Stomach (tissue), 9 donors: Measurements from ENCODE around the gene GALM. TPM values are rescaled to one million over a fixed set of nuclear protein-coding genes. Genes with fewer than 3 reads are reported as not detected.

Source experiments
- DNase-seq, 2 donors: peaks; one replicate each; pipeline versions ENCODE4 v3.0.0 to v3.0.0-alpha.2; 2013 to 2019
- H3K27ac ChIP-seq, 5 donors: fragments of 200-600 bp in 4 of 5; sonication (generic) in 4 of 5; one replicate each; pipeline ENCODE4 v1.5.1; 2013 to 2019; ENCODE audit warnings: mild to moderate bottlenecking in 1 of 5, moderate library complexity in 1 of 5
- H3K27me3 ChIP-seq, 3 donors: fragments of 200-600 bp; sonication (generic); one replicate each; pipeline ENCODE4 v1.5.1; 2017 to 2019; ENCODE audit warnings: mixed run types in 1 of 3
- H3K36me3 ChIP-seq, 4 donors: fragments of 200-600 bp; sonication (generic); 1 replicate in 3 of 4; 2 replicates in 1 of 4; pipeline ENCODE4 v1.5.1; 2016 to 2019
- H3K4me1 ChIP-seq, 4 donors: fragments of 200-600 bp; sonication (generic); one replicate each; pipeline ENCODE4 v1.5.1; 2016 to 2019
- H3K4me3 ChIP-seq, 4 donors: fragments of 200-600 bp; sonication (generic) in 3 of 4; one replicate each; pipeline ENCODE4 v1.5.1; 2016 to 2019; ENCODE audit warnings: mild to moderate bottlenecking in 1 of 4
- H3K9me3 ChIP-seq, 4 donors: fragments of 200-600 bp; sonication (generic); one replicate each; pipeline ENCODE4 v1.5.1; 2016 to 2019
- CTCF ChIP-seq, 7 experiments: fragments of 450-650 bp in 4 of 7; fragments of 200-600 bp in 3 of 7; sonication (generic) in 3 of 7; IDR thresholded peaks; one replicate each; pipeline ENCODE4 v1.5.1; 2016 to 2019; ENCODE audit warnings: antibody characterized with exemption in 7 of 7, control low read depth in 2 of 7, mild to moderate bottlenecking in 1 of 7
- EP300 ChIP-seq: sonication (generic); formaldehyde crosslinking; IDR thresholded peaks from one replicate; pipeline ENCODE4 v1.6.1; 2017; ENCODE audit warnings: antibody characterized with exemption
- POLR2A ChIP-seq, 4 donors: fragments of 450-650 bp; IDR thresholded peaks; one replicate each; pipeline ENCODE4 v1.6.1; 2016; ENCODE audit warnings: antibody characterized with exemption in 4 of 4, control low read depth in 2 of 4, mild to moderate bottlenecking in 1 of 4, moderate library complexity in 1 of 4
- POLR2AphosphoS5 ChIP-seq, 3 donors: sonication (generic); formaldehyde crosslinking; IDR thresholded peaks; one replicate each; pipeline ENCODE4 v1.6.1; 2016; ENCODE audit warnings: antibody characterized with exemption in 3 of 3
- WGBS, 5 donors: extraction: QIAGEN DNeasy Blood & Tissue Kit in 3 of 5; methylation state at CpG; one replicate each; pipeline versions ENCODE4 v1.1.5 to v1.1.7; 2013 to 2018; 5-methylcytosine and 5-hydroxymethylcytosine counted together
- intact Hi-C: fragments of 100-400 bp; cut with DNase I; formaldehyde crosslinking; loops from one replicate; pipeline ENCODE4 v1.15.1; 2023; ENCODE audit warnings: low total_unique reads
- polyA plus RNA-seq, 3 donors: library from polyadenylated mRNA; stranded (reverse); fragments of 200-250 nt; gene quantifications; one replicate each; pipeline ENCODE4 v1.2.3, GENCODE V29; 2013
- total RNA-seq, 5 donors: library from RNA; depleted of rRNA; stranded (reverse); fragments of >200 nt; gene quantifications; one replicate each; pipeline versions ENCODE4 v1.1.0 to v1.2.3, GENCODE V29; 2014 to 2016
- donor health status: healthy with polysubstance abuse.
- donor health status: Bipolar disorder and iron deficiency.
- donor health status: healthy.

GALM gene
- total and polyA plus RNA-seq, 8 donors: 2.2 to 17.8 (median 9.3) TPM; not detected in 1

GRCh38 chr2:38763728-38764127 lies 97.8 kb downstream of the GALM start:
- intact Hi-C loops: no loop called here
- no peak for DNase-seq
- 93 to 96% (median 96%) methylated on average over 4 of the region's 4 CpGs for WGBS, 5 donors
- no peaks in the 10 kb centered on the region for H3K36me3 ChIP-seq
- peaks cover 0 to 16% (median 5%) of the 10 kb centered on the region in 4 donors for H3K4me1 ChIP-seq
- H3K27ac ChIP-seq: no peak overlapping the region
- TF ChIP-seq EP300 (no peak), POLR2A (IDR thresholded peaks at IDR 0.05) (no peak), CTCF (IDR thresholded peaks at IDR 0.05) (no peak), POLR2AphosphoS5 (IDR thresholded peaks at IDR 0.05) (no peak)
- H3K4me3 ChIP-seq: no peak overlapping the region
- H3K9me3 ChIP-seq: no peaks in the 10 kb centered on the region
- no peaks in the 10 kb centered on the region for H3K27me3 ChIP-seq

- no peaks in the 10 kb centered on the region for H3K27me3 ChIP-seq
- H3K27ac ChIP-seq: no peak overlapping the region
- TF ChIP-seq EP300: no peak
- TF ChIP-seq CTCF (IDR thresholded peaks at IDR 0.05): no peak
- no peak for TF ChIP-seq POLR2AphosphoS5 (IDR thresholded peaks at IDR 0.05)
- TF ChIP-seq POLR2A (IDR thresholded peaks at IDR 0.05): no peak
- no peaks in the 10 kb centered on the region for H3K9me3 ChIP-seq
- DNase-seq: no peak
- 22 to 50% (median 34%) methylated on average over 4 of the region's 4 CpGs for WGBS, 5 donors
- H3K4me1 ChIP-seq: peaks cover 0 to 16% (median 5%) of the 10 kb centered on the region in 4 donors
- H3K36me3 ChIP-seq: no peaks in the 10 kb centered on the region
- intact Hi-C loops: no loop called here
- no peak overlapping the region for H3K4me3 ChIP-seq
These were observed 99.2 kb downstream of the GALM start for GRCh38 chr2:38765149-38765548.

- intact Hi-C loops: no loop called here
These were observed 99.6 kb downstream of the GALM start for GRCh38 chr2:38765551-38765950.

GRCh38 chr2:38771632-38772031 lies 105.7 kb downstream of the GALM start:
- no peak for DNase-seq
- no peak overlapping the region for H3K27ac ChIP-seq
- 55 to 67% (median 62%) methylated on average over 5 of the region's 5 CpGs for WGBS, 5 donors
- no peaks in the 10 kb centered on the region for H3K27me3 ChIP-seq
- intact Hi-C loops: no loop called here
- H3K4me1 ChIP-seq: peaks cover 0 to 5% (median 0%) of the 10 kb centered on the region in 4 donors
- H3K9me3 ChIP-seq: no peaks in the 10 kb centered on the region
- TF ChIP-seq POLR2A (IDR thresholded peaks at IDR 0.05) (no peak), CTCF (IDR thresholded peaks at IDR 0.05) (no peak), EP300 (no peak), POLR2AphosphoS5 (IDR thresholded peaks at IDR 0.05) (no peak)
- H3K36me3 ChIP-seq: no peaks in the 10 kb centered on the region
- no peak overlapping the region for H3K4me3 ChIP-seq

More at GRCh38 chr2:38765551-38765950, 99.6 kb downstream of the GALM start:
- TF ChIP-seq POLR2A (IDR thresholded peaks at IDR 0.05) (no peak), POLR2AphosphoS5 (IDR thresholded peaks at IDR 0.05) (no peak), CTCF (IDR thresholded peaks at IDR 0.05) (no peak), EP300 (no peak)
- WGBS, 5 donors: 35 to 70% (median 51%) methylated on average over 5 of the region's 5 CpGs
- Histone ChIP-seq H3K4me3 (no peak overlapping the region), H3K36me3 (no peaks in the 10 kb centered on the region), H3K9me3 (no peaks in the 10 kb centered on the region), H3K4me1 (peaks cover 0 to 16% (median 5%) of the 10 kb centered on the region in 4 donors), H3K27me3 (no peaks in the 10 kb centered on the region), H3K27ac (no peak overlapping the region)
- no peak for DNase-seq
